ENCODE measurements around the gene HOXA4.

Gene HOXA4

DNA sequence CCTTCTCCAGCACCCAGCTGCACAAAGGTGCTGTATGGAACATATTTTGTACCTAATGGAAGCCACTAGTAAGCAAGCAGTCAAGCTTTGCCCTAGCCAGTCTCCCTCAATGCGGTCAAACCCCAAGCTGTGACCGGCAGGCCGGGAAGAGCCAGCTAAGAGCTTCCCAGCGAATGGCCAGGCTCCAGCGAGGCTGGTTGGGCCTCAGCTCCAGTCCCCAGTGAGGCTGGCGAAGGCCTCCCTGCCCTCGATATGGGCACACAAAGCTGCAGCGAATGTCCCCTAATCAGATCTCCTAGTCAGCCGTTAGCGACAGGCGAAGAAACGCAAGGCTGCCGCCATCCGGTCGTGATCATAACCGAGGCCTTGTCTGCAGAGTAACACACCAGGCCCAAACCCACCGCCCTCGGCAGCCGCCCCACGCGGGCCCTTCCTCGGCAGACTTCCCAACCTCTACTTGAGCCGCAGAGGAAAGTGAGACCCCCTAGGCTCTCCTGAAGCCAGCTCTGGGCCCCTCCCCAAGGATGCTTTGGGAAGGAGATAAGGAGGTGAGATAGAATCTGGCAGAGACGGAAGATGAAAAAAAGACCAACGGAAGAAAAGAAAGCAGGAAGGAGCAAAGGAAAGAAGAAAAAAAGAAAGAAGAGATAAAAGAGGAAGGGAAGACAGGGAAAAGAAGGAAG lies 37.8 kb upstream of the HOXA4 start:
- TF ChIP-seq, protein P1, sequence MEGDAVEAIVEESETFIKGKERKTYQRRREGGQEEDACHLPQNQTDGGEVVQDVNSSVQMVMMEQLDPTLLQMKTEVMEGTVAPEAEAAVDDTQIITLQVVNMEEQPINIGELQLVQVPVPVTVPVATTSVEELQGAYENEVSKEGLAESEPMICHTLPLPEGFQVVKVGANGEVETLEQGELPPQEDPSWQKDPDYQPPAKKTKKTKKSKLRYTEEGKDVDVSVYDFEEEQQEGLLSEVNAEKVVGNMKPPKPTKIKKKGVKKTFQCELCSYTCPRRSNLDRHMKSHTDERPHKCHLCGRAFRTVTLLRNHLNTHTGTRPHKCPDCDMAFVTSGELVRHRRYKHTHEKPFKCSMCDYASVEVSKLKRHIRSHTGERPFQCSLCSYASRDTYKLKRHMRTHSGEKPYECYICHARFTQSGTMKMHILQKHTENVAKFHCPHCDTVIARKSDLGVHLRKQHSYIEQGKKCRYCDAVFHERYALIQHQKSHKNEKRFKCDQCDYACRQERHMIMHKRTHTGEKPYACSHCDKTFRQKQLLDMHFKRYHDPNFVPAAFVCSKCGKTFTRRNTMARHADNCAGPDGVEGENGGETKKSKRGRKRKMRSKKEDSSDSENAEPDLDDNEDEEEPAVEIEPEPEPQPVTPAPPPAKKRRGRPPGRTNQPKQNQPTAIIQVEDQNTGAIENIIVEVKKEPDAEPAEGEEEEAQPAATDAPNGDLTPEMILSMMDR (conservative IDR thresholded peaks at IDR 0.05; ENCODE audit: low read depth, low read length), result no peak
- H3K4me3 ChIP-seq (ENCODE audit: low read depth, low read length), result no peak overlapping the region
- no peak for DNase-seq (ENCODE audit: low read depth)

DNA sequence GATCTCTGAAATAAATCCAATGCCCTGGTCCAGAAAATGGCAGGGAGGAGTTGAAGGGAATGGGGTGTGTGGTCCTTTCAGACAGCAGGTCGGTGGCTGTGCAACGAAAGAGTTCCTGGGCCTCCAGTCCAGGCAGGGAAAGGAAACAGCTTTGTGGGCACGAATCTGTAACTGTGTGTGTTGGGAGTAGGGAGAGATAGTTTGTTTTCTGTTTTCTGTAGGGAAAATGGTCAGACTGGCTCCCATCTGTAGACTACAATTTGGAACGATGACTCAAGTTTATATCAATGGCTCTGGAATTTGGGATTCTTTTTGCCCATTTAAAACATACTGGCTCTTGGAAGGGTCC lies 37.3 kb upstream of the HOXA4 start:
- no peak for DNase-seq (ENCODE audit: low read depth)
- no peak overlapping the region for H3K4me3 ChIP-seq (ENCODE audit: low read depth, low read length)

DNA sequence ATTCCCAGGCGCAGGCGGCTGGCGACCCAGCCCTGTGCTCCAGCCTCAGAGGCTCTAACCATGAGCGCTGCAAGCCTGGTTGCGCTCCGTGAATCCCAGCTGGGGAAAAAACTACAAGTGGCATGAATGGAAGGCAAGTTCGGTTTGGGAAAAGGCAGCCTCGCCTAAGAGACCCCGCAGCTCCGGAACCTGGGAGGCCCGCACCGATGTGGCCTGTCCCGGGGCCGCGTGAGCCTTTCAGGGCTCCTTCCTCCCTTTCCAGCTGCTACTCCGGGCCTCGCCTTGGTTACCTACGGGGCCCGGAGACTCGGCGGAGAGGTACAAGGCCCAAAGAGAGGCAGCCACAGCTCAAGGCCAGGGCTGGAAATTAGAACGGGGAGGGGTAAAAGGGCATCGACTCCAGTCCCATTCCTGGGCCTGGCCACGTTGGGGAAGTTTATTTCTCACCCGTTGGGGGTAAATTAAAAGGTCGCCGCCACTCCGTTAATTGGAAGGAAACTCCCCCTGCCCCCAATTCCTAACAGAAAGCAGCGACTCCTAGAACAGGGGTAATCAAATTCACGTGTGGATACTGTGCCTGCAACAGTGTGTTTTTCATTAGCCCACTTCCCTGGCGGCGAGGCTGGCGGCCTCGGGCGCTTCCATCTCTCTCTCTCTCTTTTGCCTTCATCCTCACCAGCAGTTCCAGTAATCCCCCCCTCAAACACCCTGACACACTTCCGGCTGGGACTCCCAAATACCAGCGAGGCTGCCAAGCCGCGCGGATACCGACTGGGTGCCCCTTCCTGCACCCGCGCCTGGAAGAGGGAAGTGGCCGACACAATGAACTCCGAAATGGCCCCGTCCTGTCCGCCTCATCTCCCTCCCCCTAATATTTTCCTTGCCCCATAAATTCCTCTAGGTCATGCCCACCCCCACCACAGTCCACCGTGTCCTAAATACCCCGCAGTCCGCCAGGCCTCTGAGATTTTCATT lies 36.3 kb upstream of the HOXA4 start:
- TF ChIP-seq, protein P1 (conservative IDR thresholded peaks at IDR 0.05; ENCODE audit: low read depth, low read length), result no peak
- no peak for DNase-seq (ENCODE audit: low read depth)
- H3K4me3 ChIP-seq (ENCODE audit: low read depth, low read length), result no peak overlapping the region

More for the DNA sequence above, 37.3 kb upstream of the HOXA4 start:
- TF ChIP-seq, protein P1 (conservative IDR thresholded peaks at IDR 0.05; ENCODE audit: low read depth, low read length), result no peak

DNA sequence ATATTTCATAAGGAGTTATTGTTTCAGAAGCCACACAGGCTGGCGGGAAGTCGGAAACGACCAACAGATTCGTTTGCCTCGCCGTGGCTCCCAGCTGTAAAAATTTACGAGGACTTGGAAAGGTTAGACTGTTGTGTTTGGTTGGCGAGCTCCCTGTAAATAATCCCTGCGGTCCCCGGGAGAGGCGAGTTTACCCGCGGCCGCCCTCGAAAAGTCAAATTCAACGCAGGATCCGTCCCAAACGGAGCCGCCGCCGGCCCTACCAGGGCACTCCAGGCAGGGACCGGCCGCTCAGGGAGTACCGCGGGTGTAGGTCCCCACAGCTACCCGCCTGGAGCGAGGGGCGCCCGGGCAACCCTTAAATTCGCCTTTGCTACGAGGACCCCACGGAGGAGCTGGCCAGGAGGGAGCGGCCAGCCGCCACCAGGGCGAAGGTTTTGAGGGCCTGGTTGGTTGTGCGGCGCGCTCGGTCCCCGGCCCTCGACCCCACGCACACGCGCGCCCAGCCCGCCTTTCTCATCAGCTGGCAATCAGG lies 35.5 kb upstream of the HOXA4 start:
- H3K4me3 ChIP-seq (ENCODE audit: low read depth, low read length), result no peak overlapping the region

DNA sequence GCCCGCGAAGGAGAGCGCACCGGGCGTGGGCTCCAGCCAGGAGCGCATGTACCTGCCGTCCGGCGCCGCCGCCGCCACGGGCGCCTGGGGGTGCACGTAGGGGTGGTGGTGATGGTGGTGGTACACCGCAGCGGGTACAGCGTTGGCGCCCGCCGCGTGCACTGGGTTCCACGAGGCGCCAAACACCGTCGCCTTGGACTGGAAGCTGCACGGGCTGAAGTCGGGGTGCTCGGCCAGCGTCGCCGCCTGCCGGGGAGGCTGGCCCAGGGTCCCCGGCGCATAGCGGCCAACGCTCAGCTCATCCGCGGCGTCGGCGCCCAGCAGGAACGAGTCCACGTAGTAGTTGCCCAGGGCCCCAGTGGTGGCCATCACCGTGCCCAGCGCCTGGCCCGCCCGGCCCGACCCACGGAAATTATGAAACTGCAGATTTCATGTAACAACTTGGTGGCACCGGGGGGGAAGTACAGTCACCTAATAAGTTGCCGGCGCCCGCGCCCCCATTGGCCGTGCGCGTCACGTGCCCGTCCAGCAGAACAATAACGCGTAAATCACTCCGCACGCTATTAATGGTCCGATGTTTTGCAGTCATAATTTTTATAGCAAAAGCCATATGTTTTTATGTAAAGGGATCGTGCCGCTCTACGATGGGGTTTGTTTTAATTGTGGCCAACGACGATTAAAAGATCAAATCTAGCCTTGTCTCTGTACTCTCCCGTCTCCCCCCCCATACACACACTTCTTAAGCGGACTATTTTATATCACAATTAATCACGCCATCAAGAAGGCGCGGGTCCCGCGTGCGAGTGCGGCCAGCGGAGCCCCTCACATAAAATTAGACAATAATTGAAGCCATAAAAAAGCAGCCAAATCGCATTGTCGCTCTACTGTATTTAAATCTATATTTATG lies 34.8 kb upstream of the HOXA4 start, which contains the start of gene HOXA9:
Gene HOXA9 (minus strand): TSS at position 449 of the 907 bp plus-strand sequence. CDS start 80 bp downstream, at position 369.
- DNase-seq (ENCODE audit: low read depth), result no peak
- TF ChIP-seq, protein P1 (conservative IDR thresholded peaks at IDR 0.05; ENCODE audit: low read depth, low read length), result no peak
- H3K4me3 ChIP-seq (ENCODE audit: low read depth, low read length), result no peak within 1 kb of the TSS

More for the DNA sequence above, 35.5 kb upstream of the HOXA4 start:
- TF ChIP-seq, protein P1 (conservative IDR thresholded peaks at IDR 0.05; ENCODE audit: low read depth, low read length), result no peak
- no peak for DNase-seq (ENCODE audit: low read depth)

DNA sequence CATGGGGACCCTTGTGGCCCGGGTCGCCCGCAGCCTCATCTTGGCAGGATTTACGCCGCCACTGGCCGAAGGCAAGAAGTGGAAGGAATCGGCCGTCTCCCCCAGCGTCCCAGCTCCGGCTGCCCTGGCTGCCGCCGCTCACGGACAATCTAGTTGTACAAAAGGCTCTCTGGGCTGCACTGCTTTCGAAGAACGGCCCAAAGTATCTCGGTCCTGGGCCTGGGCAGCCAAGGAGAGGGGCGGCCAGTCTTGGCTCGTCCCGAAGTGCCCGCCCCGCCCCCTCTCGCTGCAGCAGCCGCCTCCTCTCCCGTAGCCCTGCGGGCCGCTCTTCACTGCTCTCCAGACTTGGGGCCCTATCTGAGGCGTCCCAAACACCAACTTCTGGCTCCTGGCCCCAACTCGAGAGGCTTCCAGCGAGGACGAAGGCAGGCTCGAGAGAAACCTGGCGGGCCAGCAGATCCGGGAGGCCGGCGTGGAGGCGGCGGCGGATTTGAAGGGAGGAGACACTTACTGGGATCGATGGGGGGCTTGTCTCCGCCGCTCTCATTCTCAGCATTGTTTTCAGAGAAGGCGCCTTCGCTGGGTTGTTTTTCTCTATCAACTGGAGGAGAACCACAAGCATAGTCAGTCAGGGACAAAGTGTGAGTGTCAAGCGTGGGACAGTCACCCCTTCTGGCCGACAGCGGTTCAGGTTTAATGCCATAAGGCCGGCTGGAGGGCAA lies 34.0 kb upstream of the HOXA4 start:
- no peak for DNase-seq (ENCODE audit: low read depth)
- H3K4me3 ChIP-seq (ENCODE audit: low read depth, low read length), result no peak overlapping the region

More for the DNA sequence above, 34.0 kb upstream of the HOXA4 start:
- TF ChIP-seq, protein P1 (conservative IDR thresholded peaks at IDR 0.05; ENCODE audit: low read depth, low read length), result no peak
